Stimulated activated CD4-positive, alpha-beta T cell treated with anti-CD3 and anti-CD28 coated beads, Interleukin-4, amount 100 ng/mL, for 24 hours (primary cell): ENCODE data around the gene TTN.

ENCODE experiments used
- DNase-seq: peaks from one replicate; pipeline ENCODE4 v3.0.0-alpha.2; 2020

Gene TTN

DNA sequence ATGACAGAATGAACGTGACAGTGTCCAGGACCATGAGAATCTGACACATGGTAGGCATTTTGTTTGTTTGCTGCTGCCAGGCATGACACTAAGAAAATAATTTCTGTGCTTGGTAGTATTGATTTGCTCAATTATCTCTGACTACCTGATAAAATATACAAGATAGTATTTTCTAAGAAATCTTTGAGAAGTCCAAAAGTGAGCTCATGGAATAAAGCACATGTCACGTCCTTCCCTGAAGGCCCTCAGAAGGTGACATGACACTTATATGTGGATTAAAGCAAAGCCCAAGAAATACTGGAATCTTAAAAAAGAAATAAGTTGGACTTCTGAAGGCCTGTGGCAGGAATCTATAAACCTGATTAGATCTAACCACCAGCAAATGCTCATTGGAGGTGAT is 3.8 kb upstream of the TTN start:
- DNase-seq, result no peak

DNA sequence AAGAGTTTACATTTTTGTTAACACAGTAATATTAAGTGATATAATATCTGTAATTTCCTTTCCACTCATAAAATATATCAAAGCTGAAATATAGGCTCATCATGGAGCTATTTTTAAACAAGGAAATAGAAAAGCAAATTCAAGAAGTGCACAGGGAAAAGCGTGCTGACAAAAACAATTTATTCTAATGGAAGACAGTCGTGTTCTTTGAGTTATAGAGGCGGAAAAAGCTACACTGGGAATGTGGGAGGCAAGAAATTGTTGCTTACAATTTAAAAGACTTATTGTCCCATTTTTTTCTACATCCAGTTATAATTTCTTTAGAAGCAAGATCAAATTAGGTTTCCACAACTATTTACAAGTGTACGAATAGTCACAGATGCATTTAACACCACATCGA is 3.2 kb upstream of the TTN start:
- no peak for DNase-seq

DNA sequence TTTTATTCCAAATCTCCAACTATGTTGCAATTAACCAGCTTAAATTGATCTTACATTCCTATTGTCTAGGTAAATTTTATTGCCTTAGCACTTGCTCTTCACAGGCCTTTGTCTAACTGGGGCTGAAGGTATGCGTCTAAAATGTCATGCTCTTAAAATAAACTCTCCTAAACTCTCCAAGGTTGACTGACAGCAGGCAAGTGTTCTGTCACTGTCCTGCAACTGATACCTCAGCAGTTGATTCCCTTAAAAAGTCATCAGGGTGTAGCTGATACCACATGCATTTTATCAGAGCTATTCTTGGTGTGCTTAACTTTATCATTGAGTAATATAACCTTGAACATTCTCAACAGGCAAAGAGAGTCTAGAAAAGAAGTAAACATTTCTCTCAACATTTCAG is 680 bp downstream of the TTN start:
- DNase-seq, result no peak

DNA sequence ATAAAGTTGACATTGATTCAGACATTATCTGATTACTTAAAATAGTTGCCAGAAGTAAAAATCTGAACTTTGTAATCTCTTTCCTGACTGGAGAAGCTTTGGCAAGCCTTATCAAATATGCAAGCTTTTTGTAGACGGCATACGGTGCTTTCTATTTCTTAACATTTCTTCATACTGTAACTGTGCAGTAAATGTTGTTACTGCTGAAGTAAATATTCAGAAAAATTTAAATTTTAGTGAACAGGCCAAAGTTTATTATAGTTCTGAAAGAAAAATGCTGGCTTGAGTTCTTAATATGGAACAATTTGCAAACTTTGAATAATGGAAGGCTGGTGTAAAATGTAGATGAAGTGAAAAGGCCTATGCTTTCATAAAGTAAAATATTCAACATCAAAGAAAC is 1.8 kb downstream of the TTN start:
- DNase-seq, result no peak

DNA sequence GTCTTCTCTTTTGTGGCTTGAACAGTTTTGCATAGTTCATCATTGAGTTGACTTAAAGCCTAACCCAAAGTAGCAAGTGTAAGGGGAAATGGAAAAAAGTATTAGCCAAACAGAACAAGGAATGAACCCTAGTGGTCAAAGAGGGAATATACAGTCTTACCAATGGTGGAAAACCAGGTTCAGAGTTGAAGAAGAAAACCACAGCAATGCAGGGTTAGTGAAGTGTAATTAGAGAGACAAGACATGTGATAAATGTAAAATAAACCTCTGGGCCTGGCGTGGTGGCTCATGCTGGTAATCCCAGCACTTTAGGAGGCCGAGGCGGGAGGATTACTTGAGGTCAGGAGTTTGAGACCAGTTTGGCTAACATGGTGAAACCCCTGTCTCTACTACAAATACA is 2.4 kb downstream of the TTN start:
- no peak for DNase-seq

- DNase-seq, result no peak
Observed at GRCh38 chr2:178800510-178800909, 6.7 kb downstream of the TTN start.

- DNase-seq, result no peak
Observed at GRCh38 chr2:178799305-178799704, 7.9 kb downstream of the TTN start.

DNA sequence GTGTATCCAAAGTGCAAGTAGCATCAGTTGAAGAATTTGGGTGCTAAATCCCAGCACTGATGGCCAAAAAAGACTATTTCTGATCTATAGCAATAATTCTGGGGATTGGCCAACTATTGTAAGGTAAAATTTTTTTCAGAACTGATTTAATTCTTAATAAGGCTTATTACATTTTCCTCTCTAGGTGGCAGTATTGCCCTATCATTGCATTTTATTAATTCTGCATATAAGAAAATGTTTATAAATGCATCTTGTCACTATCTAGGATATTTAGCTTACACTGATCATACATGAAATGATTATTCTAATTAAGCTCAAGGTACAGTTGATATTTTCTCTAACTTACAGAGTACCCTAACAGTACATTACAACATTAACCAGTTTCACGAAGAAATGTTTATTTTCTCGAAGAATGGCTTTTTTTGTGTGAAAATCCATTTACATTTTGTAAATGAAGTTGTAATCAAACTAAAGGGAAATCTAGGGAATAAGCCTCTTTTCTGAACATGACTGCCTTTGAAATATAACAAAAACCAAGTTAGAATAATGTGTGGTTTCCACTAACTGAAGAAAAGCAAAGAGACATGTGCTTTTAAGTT is 11.0 kb downstream of the TTN start:
- no peak for DNase-seq

- no peak for DNase-seq
Observed at GRCh38 chr2:178787934-178788333, 19.3 kb downstream of the TTN start.

GRCh38 chr2:178787155-178787554 is 20.1 kb downstream of the TTN start:
- DNase-seq, result no peak

GRCh38 chr2:178783889-178784288 is 23.3 kb downstream of the TTN start:
- no peak for DNase-seq

DNA sequence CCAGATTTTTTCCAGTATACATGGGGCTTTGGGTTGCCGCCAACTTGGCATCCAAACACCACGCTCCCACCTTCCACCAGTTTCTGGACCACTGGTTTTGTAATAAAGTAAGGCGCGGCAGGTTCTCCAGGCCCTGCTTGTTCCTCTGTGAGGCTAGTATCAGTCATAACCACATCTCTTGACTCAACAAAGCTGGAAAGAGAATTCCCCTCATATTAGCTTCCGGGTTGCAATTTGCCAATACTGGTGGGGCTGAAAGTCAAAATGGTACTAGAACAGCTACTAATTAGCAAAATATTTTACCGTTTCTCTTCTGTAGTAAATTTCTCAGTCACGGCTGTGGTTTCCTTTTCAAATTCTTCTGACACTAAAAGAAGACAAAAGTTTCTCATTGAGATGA is 25.0 kb downstream of the TTN start:
- no peak for DNase-seq

DNA sequence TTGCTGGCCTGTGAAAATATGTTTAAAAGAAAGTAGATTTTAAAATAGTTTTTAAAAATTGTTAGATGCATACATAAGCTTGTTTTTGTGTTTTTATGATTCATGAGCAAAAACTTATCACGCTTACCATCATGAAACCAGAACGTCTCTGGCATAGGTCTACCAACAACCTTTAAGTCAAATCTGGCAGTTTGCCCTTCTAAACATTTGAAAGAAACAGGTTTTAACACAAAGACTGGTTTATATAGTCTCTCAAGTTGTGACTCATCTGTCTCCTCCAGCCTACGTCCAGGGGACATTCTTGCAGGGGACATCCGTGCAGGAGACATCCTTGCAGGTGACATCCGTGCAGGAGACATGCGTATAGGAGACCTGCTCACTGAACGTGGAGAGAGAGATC is 29.6 kb downstream of the TTN start:
- DNase-seq, result no peak

- DNase-seq, result no peak
Observed at GRCh38 chr2:178776751-178777150, 30.5 kb downstream of the TTN start.

GRCh38 chr2:178775975-178776374 is 31.2 kb downstream of the TTN start:
- DNase-seq, result no peak

DNA sequence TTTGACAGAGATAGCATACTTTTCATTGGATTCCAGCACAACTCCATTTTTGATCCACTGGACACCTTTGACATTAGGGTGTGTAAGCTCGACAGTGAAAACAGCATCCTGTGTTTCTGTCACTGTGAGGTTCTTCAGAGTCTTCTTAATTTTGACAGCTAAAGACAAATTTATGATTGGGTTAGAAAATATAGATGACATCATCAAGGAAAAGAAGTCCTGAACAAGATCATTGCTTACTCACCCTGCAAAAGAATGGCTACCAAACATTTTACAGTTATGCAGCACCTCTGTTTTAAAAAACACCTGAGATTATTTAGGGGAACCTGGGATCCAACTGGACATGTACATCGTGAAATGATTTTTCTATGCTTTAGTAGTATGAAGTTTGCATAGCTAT is 36.7 kb downstream of the TTN start:
- no peak for DNase-seq

DNA sequence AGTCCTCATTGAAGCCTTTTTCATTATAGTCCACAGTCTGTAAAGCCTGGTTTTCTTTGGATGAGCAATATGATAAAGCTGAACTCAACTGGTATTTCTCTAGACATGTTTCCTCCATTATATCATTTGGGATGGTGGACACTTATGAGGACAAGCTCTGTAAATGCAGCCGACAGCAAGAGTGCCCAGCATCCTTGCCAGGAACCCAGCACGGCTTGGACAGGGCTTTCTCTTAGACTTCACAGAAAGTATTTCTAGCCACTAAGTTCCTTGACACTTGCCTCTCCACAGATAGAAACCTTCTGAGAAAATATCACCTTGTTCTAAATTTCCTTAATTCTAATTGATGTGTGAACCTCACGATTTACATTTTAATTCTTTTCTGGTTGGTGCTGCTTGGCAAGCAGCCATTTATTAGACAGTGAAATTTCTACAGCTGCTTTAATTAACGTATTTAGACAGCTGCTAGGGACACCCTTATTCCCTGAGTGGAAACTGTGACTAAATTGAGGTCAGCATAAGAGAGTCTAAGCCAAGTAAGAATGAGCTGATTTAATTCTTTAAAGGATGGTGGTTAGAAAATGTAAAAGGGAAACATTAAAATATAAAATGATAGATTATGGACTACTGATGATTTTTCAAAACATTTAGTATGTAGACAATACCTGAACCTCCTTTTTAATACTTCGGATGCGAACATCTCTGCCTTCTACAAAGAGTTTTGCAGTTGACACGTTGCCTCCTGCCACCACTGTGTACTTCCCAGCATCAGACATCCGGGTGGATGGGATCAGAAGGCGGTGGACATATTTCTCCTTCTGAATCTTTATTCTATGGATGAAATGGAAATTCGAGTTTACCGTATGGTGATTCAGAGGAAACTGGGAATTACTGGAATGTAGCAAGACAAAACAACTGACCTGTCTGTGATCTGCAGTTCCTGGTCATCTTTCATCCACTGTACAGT is 39.8 kb downstream of the TTN start:
- no peak for DNase-seq

DNA sequence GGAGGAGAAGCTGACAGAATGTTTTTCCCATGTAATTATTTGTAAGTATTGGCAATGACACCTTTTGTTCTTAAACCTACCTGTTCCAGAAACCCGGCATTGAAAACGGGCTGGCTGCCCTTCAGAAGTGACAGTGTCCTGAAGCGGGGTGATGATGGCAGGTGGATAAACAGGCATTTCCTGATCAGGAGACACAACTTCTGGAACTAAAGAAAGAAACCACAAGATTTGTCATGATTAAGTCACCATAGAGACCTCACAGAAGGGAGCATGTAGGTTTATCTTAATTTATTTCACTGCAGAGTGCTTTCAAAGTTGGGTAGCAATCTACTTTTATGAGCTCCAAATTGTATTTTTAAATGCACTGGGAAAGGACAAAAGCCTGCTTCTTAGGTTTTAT is 43.1 kb downstream of the TTN start:
- DNase-seq, result no peak

- DNase-seq, result peak; percentile 25
Observed at GRCh38 chr2:178761759-178762371, 45.4 kb downstream of the TTN start.

DNA sequence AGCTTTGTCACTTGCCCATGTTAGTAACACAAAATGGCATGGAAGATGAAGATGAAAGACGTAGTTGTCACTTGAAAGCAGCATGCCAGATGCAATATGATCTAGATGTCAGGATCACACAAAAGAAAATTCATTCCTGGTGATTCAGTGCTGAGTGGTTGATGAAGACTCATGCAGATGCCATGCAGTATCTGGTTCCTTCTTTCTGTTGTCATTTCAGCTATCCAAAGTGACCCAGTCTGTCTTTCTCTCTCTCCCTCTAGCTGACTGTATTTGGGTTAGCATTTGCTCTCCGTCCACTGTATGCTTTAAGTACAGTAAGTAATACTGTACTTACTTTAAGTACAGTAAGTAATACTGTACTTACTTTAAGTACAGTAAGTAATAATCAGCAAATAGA is 50.4 kb downstream of the TTN start:
- no peak for DNase-seq

DNA sequence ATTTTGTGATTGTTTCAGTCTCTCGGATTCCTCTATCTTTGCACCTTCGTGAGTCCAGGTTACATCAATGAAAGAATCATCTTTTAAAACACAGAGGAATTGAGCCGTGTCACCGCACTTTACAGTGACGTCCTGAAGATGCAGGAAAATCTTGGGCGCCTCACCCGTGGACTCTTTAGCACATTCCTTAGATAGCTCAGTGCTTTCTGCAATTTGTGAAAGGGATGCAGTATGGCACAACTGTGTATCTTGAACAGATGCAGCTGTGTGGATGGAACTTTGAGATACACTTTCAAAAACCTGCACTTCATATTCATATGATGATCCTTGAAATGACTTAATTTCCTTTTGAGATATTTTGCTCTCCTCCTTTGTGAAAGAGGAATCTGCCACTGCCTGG is 50.9 kb downstream of the TTN start:
- DNase-seq, result no peak

DNA sequence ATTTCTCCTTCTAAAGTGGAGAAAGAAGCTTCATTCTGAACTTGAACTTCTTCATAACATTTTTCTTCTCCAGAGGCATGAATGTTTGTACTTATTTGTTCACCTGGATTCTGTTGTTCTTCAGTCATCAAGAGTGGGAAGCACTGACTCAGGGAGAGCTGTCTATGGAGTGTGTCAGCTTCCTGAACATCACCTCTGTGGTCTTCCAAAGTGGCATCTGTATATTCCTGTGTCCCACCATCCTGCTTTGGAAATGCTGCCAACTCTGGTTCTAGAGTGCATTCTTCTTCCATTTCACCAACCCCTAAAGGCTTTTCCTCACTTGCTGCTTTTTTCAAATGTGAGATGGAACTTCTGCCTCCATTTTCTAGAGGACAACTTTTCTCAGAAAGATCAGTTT is 59.5 kb downstream of the TTN start:
- DNase-seq, result no peak

DNA sequence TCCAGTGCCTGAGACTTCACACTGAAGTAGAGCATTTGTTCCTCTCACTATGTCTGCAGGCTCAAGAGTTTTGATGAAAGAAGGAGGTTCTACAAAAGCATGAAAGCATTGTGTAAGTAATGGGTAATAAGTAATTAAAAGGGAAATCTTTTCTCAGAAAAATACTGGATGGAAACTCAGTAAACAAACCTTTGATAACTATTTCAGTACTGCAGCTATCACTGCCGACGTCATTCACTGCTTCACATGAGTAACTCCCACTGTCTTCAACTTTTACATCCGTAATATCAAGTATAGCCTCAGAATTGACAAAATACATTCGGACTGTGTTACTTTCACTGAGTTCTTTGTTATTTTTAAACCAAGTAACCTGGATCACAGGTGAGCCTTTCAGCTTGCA is 72.7 kb downstream of the TTN start:
- DNase-seq, result no peak

DNA sequence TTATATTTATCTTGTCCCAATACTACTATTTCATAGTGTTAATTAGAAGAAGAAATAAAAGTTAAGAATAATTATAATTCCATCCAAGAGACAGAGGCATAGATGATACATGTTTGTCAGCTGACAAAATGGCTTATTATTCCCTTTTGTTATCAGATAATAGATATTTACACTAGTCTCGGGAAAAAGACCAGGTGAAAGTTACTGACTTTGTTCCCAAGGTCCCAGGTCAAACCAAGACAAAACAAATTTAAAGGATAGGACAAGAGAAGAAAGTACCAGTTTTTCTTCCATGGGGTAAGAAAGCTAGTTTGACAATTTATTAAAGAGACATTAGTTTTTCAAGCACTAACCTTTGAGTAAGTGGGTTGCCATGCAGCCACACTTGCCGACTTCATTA is 73.2 kb downstream of the TTN start:
- DNase-seq, result no peak
